Measurements from ENCODE around the gene FSTL3.

DNA sequence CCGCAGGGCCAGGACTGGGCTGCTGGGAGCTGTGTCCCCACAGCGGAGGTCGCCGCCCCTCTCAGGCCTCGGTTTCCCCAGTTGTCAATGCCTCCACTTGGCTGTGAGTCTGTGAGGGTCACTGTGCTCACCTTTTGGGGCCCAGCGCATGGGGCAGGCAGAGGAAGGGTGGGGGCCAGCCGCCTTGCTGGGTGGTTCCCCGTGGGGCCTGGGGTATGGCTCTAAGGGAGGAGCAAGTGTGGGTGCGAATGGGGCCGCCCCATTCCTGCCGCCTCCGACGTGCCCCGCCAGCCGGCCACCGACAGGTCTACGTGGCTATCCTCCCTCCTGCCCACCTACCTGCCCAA lies 37.3 kb upstream of the FSTL3 start:
- TF ChIP-seq CTCF (conservative IDR thresholded peaks at IDR 0.05; ENCODE audit: low read depth, low read length) = no peak
- no peak for TF ChIP-seq EZH2 (IDR thresholded peaks at IDR 0.05; ENCODE audit: borderline replicate concordance, low read depth, low read length, poor library complexity, severe bottlenecking)

All from A673 (cell line).